HepG2 (cell line): ENCODE data around the gene SLC5A5. TPM values are rescaled to one million over a fixed set of nuclear protein-coding genes. Genes with fewer than 3 reads are reported as not detected.

ENCODE experiments used
- ATAD3A ChIP-seq: sonication (generic); formaldehyde crosslinking; IDR thresholded peaks from 2 replicates; pipeline ENCODE4 v1.4.0; 2020; ENCODE audit warnings: missing genetic modification reagents
- ATM ChIP-seq: fragments of 450-650 bp; IDR thresholded peaks from 2 replicates; pipeline ENCODE4 v1.7.1; 2017; ENCODE audit warnings: mild to moderate bottlenecking, borderline replicate concordance
- DMAP1 ChIP-seq: IDR thresholded peaks from 2 replicates; pipeline ENCODE4 v1.6.1; 2016
- HNF4G ChIP-seq, 2 experiments: sonication (generic) in 1 of 2; formaldehyde crosslinking in 1 of 2; IDR thresholded peaks; 2 replicates each; pipeline versions ENCODE4 v1.4.0 to v1.6.1; 2011 to 2020; ENCODE audit warnings: borderline replicate concordance in 2 of 2, low read depth in 2 of 2, mild to moderate bottlenecking in 2 of 2, low read length in 1 of 2, missing genetic modification reagents in 1 of 2, moderate library complexity in 1 of 2
- MAF1 ChIP-seq: sonication (generic); formaldehyde crosslinking; IDR thresholded peaks from 2 replicates; pipeline ENCODE4 v1.5.0; 2020; ENCODE audit warnings: missing genetic modification reagents, borderline replicate concordance
- NKX3-1 ChIP-seq: sonication (generic); formaldehyde crosslinking; IDR thresholded peaks from 2 replicates; pipeline ENCODE4 v1.5.0; 2020; ENCODE audit warnings: missing genetic modification reagents
- NR2C2 ChIP-seq: sonication (generic); formaldehyde crosslinking; IDR thresholded peaks from 2 replicates; pipeline ENCODE4 v1.4.0; 2020; ENCODE audit warnings: missing genetic modification reagents, mild to moderate bottlenecking, moderate library complexity, borderline replicate concordance
- SOX6 ChIP-seq, 2 experiments: fragments of 450-650 bp in 1 of 2; sonication (generic) in 1 of 2; formaldehyde crosslinking in 1 of 2; IDR thresholded peaks; 2 replicates each; pipeline versions ENCODE4 v1.4.0 to v1.6.1; 2017 to 2020; ENCODE audit warnings: antibody characterized with exemption in 1 of 2, mild to moderate bottlenecking in 1 of 2, missing genetic modification reagents in 1 of 2
- SRSF4 ChIP-seq: fragments of 200-400 bp; formaldehyde crosslinking; IDR thresholded peaks from one replicate; pipeline ENCODE4 v1.6.1; 2018; ENCODE audit warnings: mild to moderate bottlenecking, low read depth, low read length, moderate library complexity; ENCODE audit not compliant: poor library complexity, severe bottlenecking
- TEAD3 ChIP-seq: optimal IDR thresholded peaks from 2 replicates; pipeline ENCODE3; 2016; ENCODE audit warnings: borderline replicate concordance
- ZFP37 ChIP-seq: sonication (generic); formaldehyde crosslinking; IDR thresholded peaks from 2 replicates; pipeline ENCODE4 v1.4.0; 2020; ENCODE audit warnings: missing genetic modification reagents, borderline replicate concordance
- ZNF577 ChIP-seq: sonication (generic); formaldehyde crosslinking; IDR thresholded peaks from 2 replicates; pipeline ENCODE4 v1.4.0; 2020; ENCODE audit warnings: mild to moderate bottlenecking, low read depth, missing genetic modification reagents, borderline replicate concordance
- polyA plus RNA-seq, 8 experiments: library from polyadenylated mRNA; depleted of rRNA in 3 of 8; stranded (reverse) in 7 of 8; unstranded in 1 of 8; fragments of >200 nt; fragmentation: Illumina TruSeq in 4 of 8; extraction: Trizol in 4 of 8; gene quantifications; 2 replicates each; pipeline versions ENCODE4 v1.2.1 to v1.2.3, GENCODE V29; 2011 to 2016; ENCODE audit warnings: low read depth in 4 of 8, missing spikeins in 1 of 8, mixed read lengths in 1 of 8; ENCODE audit not compliant: insufficient read depth in 1 of 8
- total RNA-seq, 5 experiments: library from RNA; depleted of rRNA; stranded (reverse); fragments of >200 nt; fragmentation: Illumina TruSeq; extraction: Trizol; gene quantifications; 2 replicates each; pipeline ENCODE4 v1.2.3, GENCODE V29; 2016; ENCODE audit warnings: low read depth in 1 of 5
- TF ChIP-seq, protein P1 (sequence below): sonication (generic); formaldehyde crosslinking; IDR thresholded peaks from 2 replicates; pipeline ENCODE4 v1.4.0; 2020; ENCODE audit warnings: missing genetic modification reagents
- TF ChIP-seq, protein P2 (sequence below): sonication (generic); formaldehyde crosslinking; IDR thresholded peaks from 2 replicates; pipeline ENCODE4 v1.5.0; 2020; ENCODE audit warnings: missing genetic modification reagents
- TF ChIP-seq, protein P3 (sequence below): sonication (generic); formaldehyde crosslinking; IDR thresholded peaks from 2 replicates; pipeline ENCODE4 v1.5.0; 2020; ENCODE audit warnings: missing genetic modification reagents, mild to moderate bottlenecking, borderline replicate concordance
- TF ChIP-seq, protein P4 (sequence below): sonication (generic); formaldehyde crosslinking; IDR thresholded peaks from 2 replicates; pipeline ENCODE4 v1.9.0; 2021; ENCODE audit warnings: missing genetic modification reagents, mild to moderate bottlenecking, borderline replicate concordance
- TF ChIP-seq, protein P5 (sequence below): sonication (generic); formaldehyde crosslinking; conservative IDR thresholded peaks from 2 replicates; pipeline ENCODE4 v1.4.0; 2020; ENCODE audit warnings: missing genetic modification reagents
- TF ChIP-seq, protein P6 (sequence below): sonication (generic); formaldehyde crosslinking; conservative IDR thresholded peaks from 2 replicates; pipeline ENCODE4 v1.4.0; 2020; ENCODE audit warnings: missing genetic modification reagents
- TF ChIP-seq, protein P7 (sequence below): IDR thresholded peaks from 2 replicates; pipeline ENCODE4 v1.6.1; 2012; ENCODE audit warnings: inconsistent platforms

The SLC5A5 gene
- total and polyA plus RNA-seq, 2 of the 13 experiments (the other 11 are each of a cell fraction or from before 2014, with no cell fraction given) = not detected

DNA sequence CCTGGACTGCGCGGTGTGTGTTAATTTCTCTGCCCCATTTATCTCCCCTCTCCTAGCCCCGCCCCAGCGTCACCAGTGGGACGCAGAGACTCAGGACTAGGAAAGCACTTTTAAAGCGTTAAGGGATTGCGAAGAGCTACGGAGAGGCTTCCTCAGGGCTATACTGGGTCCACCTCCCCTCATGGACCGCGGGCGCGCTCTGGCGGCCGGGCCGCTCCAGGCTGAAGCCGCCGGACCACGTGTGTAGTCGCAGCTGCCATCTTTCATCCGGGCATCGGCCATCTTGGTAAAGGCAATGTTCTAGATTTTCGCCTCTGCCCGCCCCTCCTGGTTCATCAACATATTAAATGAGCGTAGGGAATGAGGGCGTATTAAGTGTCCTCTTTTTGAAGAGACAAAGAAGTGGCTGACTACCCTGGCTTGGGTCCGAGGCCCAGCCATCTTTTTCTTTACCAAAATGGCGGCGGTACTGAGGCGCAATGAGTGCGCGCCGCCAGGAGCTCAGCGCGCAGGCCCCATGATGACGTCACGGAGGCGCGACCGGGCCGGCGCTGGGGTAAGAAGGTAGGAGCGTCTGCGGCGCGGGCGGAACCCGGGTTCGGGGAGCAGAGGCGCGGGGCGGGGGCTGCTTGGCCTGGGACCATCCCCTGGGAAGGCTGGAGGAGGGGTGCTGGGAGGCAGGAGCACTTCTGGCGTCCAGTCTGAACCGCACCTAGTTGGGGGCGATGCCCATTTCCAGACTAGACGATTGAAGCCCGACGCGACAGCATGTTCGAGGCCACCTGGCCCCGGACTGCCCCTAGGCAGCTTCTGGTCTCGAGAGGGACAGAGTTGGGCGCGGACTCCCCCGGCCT, 61.0 kb downstream of the SLC5A5 start, which contains the start of gene CCDC124 (continued):
- TF ChIP-seq, protein P1, sequence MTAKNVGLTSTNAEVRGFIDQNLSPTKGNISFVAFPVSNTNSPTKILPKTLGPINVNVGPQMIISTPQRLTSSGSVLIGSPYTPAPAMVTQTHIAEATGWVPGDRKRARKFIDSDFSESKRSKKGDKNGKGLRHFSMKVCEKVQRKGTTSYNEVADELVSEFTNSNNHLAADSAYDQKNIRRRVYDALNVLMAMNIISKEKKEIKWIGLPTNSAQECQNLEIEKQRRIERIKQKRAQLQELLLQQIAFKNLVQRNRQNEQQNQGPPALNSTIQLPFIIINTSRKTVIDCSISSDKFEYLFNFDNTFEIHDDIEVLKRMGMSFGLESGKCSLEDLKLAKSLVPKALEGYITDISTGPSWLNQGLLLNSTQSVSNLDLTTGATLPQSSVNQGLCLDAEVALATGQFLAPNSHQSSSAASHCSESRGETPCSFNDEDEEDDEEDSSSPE (CRISPR knock-in tag) = peak; percentile 66
- TF ChIP-seq NR2C2 (CRISPR knock-in tag) (peak; percentile 84), DMAP1 (CRISPR knock-in tag) (peak; percentile 99), ZFP37 (CRISPR knock-in tag) (no peak), HNF4G (IDR thresholded peaks at IDR 0.05; ENCODE audit: borderline replicate concordance, low read depth, low read length) (no peak), HNF4G (CRISPR knock-in tag; IDR thresholded peaks at IDR 0.05; ENCODE audit: borderline replicate concordance, low read depth) (0 out of 2 replicates have a peak, but pooled peaks have one; percentile 12), ZNF577 (CRISPR knock-in tag) (no peak), ATM (no peak), TEAD3 (CRISPR knock-in tag) (peak; percentile 18), ATAD3A (CRISPR knock-in tag) (no peak), SRSF4 (no peak), SOX6 (IDR thresholded peaks at IDR 0.05) (no peak), SOX6 (CRISPR knock-in tag; IDR thresholded peaks at IDR 0.05) (peak; percentile 60), MAF1 (no peak), NKX3-1 (CRISPR knock-in tag) (peak; percentile 39; the same call in 1 of the 2 replicates)
- TF ChIP-seq, protein P2, sequence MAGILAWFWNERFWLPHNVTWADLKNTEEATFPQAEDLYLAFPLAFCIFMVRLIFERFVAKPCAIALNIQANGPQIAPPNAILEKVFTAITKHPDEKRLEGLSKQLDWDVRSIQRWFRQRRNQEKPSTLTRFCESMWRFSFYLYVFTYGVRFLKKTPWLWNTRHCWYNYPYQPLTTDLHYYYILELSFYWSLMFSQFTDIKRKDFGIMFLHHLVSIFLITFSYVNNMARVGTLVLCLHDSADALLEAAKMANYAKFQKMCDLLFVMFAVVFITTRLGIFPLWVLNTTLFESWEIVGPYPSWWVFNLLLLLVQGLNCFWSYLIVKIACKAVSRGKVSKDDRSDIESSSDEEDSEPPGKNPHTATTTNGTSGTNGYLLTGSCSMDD (CRISPR knock-in tag) = no peak
- TF ChIP-seq, protein P3, sequence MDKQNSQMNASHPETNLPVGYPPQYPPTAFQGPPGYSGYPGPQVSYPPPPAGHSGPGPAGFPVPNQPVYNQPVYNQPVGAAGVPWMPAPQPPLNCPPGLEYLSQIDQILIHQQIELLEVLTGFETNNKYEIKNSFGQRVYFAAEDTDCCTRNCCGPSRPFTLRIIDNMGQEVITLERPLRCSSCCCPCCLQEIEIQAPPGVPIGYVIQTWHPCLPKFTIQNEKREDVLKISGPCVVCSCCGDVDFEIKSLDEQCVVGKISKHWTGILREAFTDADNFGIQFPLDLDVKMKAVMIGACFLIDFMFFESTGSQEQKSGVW (CRISPR knock-in tag) = no peak
- TF ChIP-seq, protein P4, sequence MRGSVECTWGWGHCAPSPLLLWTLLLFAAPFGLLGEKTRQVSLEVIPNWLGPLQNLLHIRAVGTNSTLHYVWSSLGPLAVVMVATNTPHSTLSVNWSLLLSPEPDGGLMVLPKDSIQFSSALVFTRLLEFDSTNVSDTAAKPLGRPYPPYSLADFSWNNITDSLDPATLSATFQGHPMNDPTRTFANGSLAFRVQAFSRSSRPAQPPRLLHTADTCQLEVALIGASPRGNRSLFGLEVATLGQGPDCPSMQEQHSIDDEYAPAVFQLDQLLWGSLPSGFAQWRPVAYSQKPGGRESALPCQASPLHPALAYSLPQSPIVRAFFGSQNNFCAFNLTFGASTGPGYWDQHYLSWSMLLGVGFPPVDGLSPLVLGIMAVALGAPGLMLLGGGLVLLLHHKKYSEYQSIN (CRISPR knock-in tag) = no peak
- TF ChIP-seq, protein P5, sequence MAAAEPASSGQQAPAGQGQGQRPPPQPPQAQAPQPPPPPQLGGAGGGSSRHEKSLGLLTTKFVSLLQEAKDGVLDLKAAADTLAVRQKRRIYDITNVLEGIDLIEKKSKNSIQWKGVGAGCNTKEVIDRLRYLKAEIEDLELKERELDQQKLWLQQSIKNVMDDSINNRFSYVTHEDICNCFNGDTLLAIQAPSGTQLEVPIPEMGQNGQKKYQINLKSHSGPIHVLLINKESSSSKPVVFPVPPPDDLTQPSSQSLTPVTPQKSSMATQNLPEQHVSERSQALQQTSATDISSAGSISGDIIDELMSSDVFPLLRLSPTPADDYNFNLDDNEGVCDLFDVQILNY (CRISPR knock-in tag) = 0 out of 2 replicates have a peak, but pooled peaks have one; percentile 38
- TF ChIP-seq, protein P6, sequence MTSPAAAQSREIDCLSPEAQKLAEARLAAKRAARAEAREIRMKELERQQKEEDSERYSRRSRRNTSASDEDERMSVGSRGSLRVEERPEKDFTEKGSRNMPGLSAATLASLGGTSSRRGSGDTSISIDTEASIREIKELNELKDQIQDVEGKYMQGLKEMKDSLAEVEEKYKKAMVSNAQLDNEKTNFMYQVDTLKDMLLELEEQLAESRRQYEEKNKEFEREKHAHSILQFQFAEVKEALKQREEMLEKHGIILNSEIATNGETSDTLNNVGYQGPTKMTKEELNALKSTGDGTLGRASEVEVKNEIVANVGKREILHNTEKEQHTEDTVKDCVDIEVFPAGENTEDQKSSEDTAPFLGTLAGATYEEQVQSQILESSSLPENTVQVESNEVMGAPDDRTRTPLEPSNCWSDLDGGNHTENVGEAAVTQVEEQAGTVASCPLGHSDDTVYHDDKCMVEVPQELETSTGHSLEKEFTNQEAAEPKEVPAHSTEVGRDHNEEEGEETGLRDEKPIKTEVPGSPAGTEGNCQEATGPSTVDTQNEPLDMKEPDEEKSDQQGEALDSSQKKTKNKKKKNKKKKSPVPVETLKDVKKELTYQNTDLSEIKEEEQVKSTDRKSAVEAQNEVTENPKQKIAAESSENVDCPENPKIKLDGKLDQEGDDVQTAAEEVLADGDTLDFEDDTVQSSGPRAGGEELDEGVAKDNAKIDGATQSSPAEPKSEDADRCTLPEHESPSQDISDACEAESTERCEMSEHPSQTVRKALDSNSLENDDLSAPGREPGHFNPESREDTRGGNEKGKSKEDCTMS (CRISPR knock-in tag) = 0 out of 2 replicates have a peak, but pooled peaks have one; percentile 40
- TF ChIP-seq, protein P7, sequence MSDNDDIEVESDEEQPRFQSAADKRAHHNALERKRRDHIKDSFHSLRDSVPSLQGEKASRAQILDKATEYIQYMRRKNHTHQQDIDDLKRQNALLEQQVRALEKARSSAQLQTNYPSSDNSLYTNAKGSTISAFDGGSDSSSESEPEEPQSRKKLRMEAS = peak; percentile 96
